Osteocyte (in vitro differentiated cells): Measurements from ENCODE around the gene UBE2D3. TPM values are rescaled to one million over a fixed set of nuclear protein-coding genes. Genes with fewer than 3 reads are reported as not detected.

Experiments
- DNase-seq: peaks from one replicate; pipeline ENCODE4 v3.0.0; 2021; ENCODE audit warnings: mixed read lengths; ENCODE audit not compliant: unreplicated experiment; ENCODE audit errors: extremely low spot score
- H3K27ac Mint-ChIP-seq: one replicate; pipeline ENCODE4 v1.8.0; 2021; ENCODE audit warnings: mild to moderate bottlenecking, mixed read lengths; ENCODE audit not compliant: unreplicated experiment
- H3K27me3 Mint-ChIP-seq: one replicate; pipeline ENCODE4 v1.8.0; 2021; ENCODE audit warnings: mixed read lengths; ENCODE audit not compliant: unreplicated experiment
- H3K36me3 Mint-ChIP-seq: one replicate; pipeline ENCODE4 v1.8.0; 2021; ENCODE audit warnings: mixed read lengths; ENCODE audit not compliant: unreplicated experiment
- H3K4me1 Mint-ChIP-seq: one replicate; pipeline ENCODE4 v1.8.0; 2021; ENCODE audit warnings: mixed read lengths; ENCODE audit not compliant: unreplicated experiment
- H3K4me3 Mint-ChIP-seq: one replicate; pipeline ENCODE4 v1.8.0; 2021; ENCODE audit warnings: mild to moderate bottlenecking, moderate library complexity, mixed read lengths; ENCODE audit not compliant: unreplicated experiment
- H3K9me3 Mint-ChIP-seq: one replicate; pipeline ENCODE4 v1.8.0; 2021; ENCODE audit warnings: mixed read lengths; ENCODE audit not compliant: unreplicated experiment
- CTCF ChIP-seq: fragments of 200-600 bp; sonication (generic); IDR thresholded peaks from 2 replicates; pipeline ENCODE4 v1.5.0; 2021; ENCODE audit warnings: antibody characterized with exemption, mild to moderate bottlenecking, moderate library complexity
- total RNA-seq: library from RNA; stranded (reverse); gene quantifications from 2 replicates; pipeline ENCODE4 v1.2.1, GENCODE V29; 2021

UBE2D3 gene
- total RNA-seq, 1 donor from 2014 or later = 247 TPM

- DNase-seq = no peak
- TF ChIP-seq CTCF = no peak
- no peak overlapping the region for H3K4me3 Mint-ChIP-seq
- no peak overlapping the region for H3K27ac Mint-ChIP-seq
- H3K4me1 Mint-ChIP-seq = no peaks in the 10 kb centered on the region
- no peaks in the 10 kb centered on the region for H3K27me3 Mint-ChIP-seq
- peaks cover 14% of the 10 kb centered on the region for H3K9me3 Mint-ChIP-seq
- peaks cover 17% of the 10 kb centered on the region for H3K36me3 Mint-ChIP-seq
These were observed 33.4 kb upstream of the UBE2D3 start for GRCh38 chr4:102860611-102861324.

GRCh38 chr4:102858828-102859464 lies 31.6 kb upstream of the UBE2D3 start:
- H3K36me3 Mint-ChIP-seq = peaks cover 17% of the 10 kb centered on the region
- no peaks in the 10 kb centered on the region for H3K4me1 Mint-ChIP-seq
- no peak overlapping the region for H3K4me3 Mint-ChIP-seq
- no peaks in the 10 kb centered on the region for H3K27me3 Mint-ChIP-seq
- peaks cover 14% of the 10 kb centered on the region for H3K9me3 Mint-ChIP-seq
- no peak for TF ChIP-seq CTCF
- DNase-seq = no peak
- no peak overlapping the region for H3K27ac Mint-ChIP-seq

GRCh38 chr4:102850370-102850769 lies 23.0 kb upstream of the UBE2D3 start:
- no peak for TF ChIP-seq CTCF
- no peak for DNase-seq
- Mint-ChIP-seq H3K4me1 (no peaks in the 10 kb centered on the region), H3K36me3 (no peaks in the 10 kb centered on the region), H3K27ac (no peak overlapping the region), H3K9me3 (no peaks in the 10 kb centered on the region), H3K27me3 (no peaks in the 10 kb centered on the region), H3K4me3 (no peak overlapping the region)

- no peaks in the 10 kb centered on the region for H3K4me1 Mint-ChIP-seq
- DNase-seq = no peak
- no peak overlapping the region for H3K4me3 Mint-ChIP-seq
- no peaks in the 10 kb centered on the region for H3K9me3 Mint-ChIP-seq
- no peak overlapping the region for H3K27ac Mint-ChIP-seq
- no peaks in the 10 kb centered on the region for H3K27me3 Mint-ChIP-seq
- no peak for TF ChIP-seq CTCF
- H3K36me3 Mint-ChIP-seq = no peaks in the 10 kb centered on the region
These were observed 22.3 kb upstream of the UBE2D3 start for GRCh38 chr4:102849579-102850104.

GRCh38 chr4:102847687-102848086 lies 20.3 kb upstream of the UBE2D3 start:
- Mint-ChIP-seq H3K4me3 (no peak overlapping the region), H3K27me3 (no peaks in the 10 kb centered on the region), H3K4me1 (no peaks in the 10 kb centered on the region), H3K27ac (no peak overlapping the region), H3K36me3 (no peaks in the 10 kb centered on the region), H3K9me3 (no peaks in the 10 kb centered on the region)
- DNase-seq = no peak
- no peak for TF ChIP-seq CTCF
